CD14-positive monocyte (primary cell): ENCODE data around the gene UBE2E1. TPM values are rescaled to one million over a fixed set of nuclear protein-coding genes. Genes with fewer than 3 reads are reported as not detected.
A peak's percentile ranks its signal among the peaks of the same experiment; 100 is the strongest.

Experiments used
- DNase-seq, 3 donors: peaks; one replicate each; pipeline ENCODE4 v3.0.0-alpha.2; 2011 to 2022
- H2AFZ ChIP-seq: 2 replicates; pipeline ENCODE4 v1.6.0; 2012; ENCODE audit warnings: mild to moderate bottlenecking, low read depth, low read length, inconsistent platforms; ENCODE audit not compliant: insufficient read depth, poor library complexity, severe bottlenecking
- H3K27ac ChIP-seq, 2 donors: 1 replicate in 1 of 2; 2 replicates in 1 of 2; pipeline ENCODE4 v1.5.1; 2012 to 2013; ENCODE audit warnings: low read length in 2 of 2, control low read depth in 1 of 2, inconsistent platforms in 1 of 2, low read depth in 1 of 2, mild to moderate bottlenecking in 1 of 2
- H3K27me3 ChIP-seq, 2 donors: one replicate each; pipeline versions ENCODE4 v1.6.0 to v1.6.1; 2011 to 2013; ENCODE audit warnings: low read length in 2 of 2; ENCODE audit not compliant: control insufficient read depth in 2 of 2, insufficient read depth in 2 of 2
- H3K36me3 ChIP-seq, 2 donors: replicated peaks in 1 of 2; 1 replicate in 1 of 2; 2 replicates in 1 of 2; pipeline versions ENCODE4 v1.5.1 to v1.6.1; 2012 to 2013; ENCODE audit warnings: low read length in 2 of 2, control low read depth in 1 of 2, inconsistent platforms in 1 of 2, mild to moderate bottlenecking in 1 of 2; ENCODE audit not compliant: insufficient read depth in 2 of 2, control insufficient read depth in 1 of 2
- H3K4me1 ChIP-seq, 2 donors: 1 replicate in 1 of 2; 2 replicates in 1 of 2; pipeline versions ENCODE4 v1.5.1 to v1.6.1; 2012 to 2013; ENCODE audit warnings: low read length in 2 of 2, control low read depth in 1 of 2, inconsistent platforms in 1 of 2, mild to moderate bottlenecking in 1 of 2, moderate library complexity in 1 of 2; ENCODE audit not compliant: insufficient read depth in 2 of 2, control insufficient read depth in 1 of 2
- H3K4me2 ChIP-seq: replicated peaks from 2 replicates; pipeline ENCODE3; 2012; ENCODE audit warnings: low read length, moderate library complexity, mild to moderate bottlenecking; ENCODE audit not compliant: poor library complexity, severe bottlenecking; ENCODE audit errors: extremely low read depth
- H3K4me3 ChIP-seq, 3 experiments: fragments of 200-600 bp in 1 of 3; sonication (generic) in 1 of 3; replicated peaks in 1 of 3; 1 replicate in 2 of 3; 2 replicates in 1 of 3; pipeline ENCODE4 v1.5.1; 2011 to 2013; ENCODE audit warnings: low read length in 3 of 3, mild to moderate bottlenecking in 3 of 3, control low read depth in 2 of 3, low read depth in 2 of 3, inconsistent platforms in 1 of 3, moderate library complexity in 1 of 3
- H3K79me2 ChIP-seq: 2 replicates; pipeline ENCODE4 v1.6.0; 2012; ENCODE audit warnings: mild to moderate bottlenecking, control low read depth, inconsistent platforms, low read length, moderate library complexity; ENCODE audit not compliant: insufficient read depth
- H3K9ac ChIP-seq: 2 replicates; pipeline ENCODE4 v1.6.0; 2017; ENCODE audit warnings: low read length, mild to moderate bottlenecking; ENCODE audit not compliant: insufficient read depth, poor library complexity, severe bottlenecking
- H3K9me3 ChIP-seq, 2 donors: replicated peaks in 1 of 2; 1 replicate in 1 of 2; 2 replicates in 1 of 2; pipeline versions ENCODE4 v1.5.1 to v1.6.1; 2012 to 2013; ENCODE audit warnings: low read length in 2 of 2, control low read depth in 1 of 2; ENCODE audit not compliant: control insufficient read depth in 1 of 2, insufficient read depth in 1 of 2
- H4K20me1 ChIP-seq: 2 replicates; pipeline ENCODE4 v1.6.0; 2012; ENCODE audit warnings: mild to moderate bottlenecking, low read length, control low read depth, moderate library complexity; ENCODE audit not compliant: insufficient read depth
- H3K27ac Mint-ChIP-seq, 7 donors: one replicate each; pipeline ENCODE4 v1.8.0; 2020; ENCODE audit warnings: mild to moderate bottlenecking in 7 of 7, mixed read lengths in 7 of 7, moderate library complexity in 6 of 7, inconsistent platforms in 2 of 7
- H3K27me3 Mint-ChIP-seq, 3 donors: one replicate each; pipeline ENCODE4 v1.8.0; 2021 to 2022; ENCODE audit warnings: low read depth in 3 of 3, mild to moderate bottlenecking in 3 of 3, mixed read lengths in 3 of 3, moderate library complexity in 3 of 3, inconsistent platforms in 1 of 3
- H3K36me3 Mint-ChIP-seq, 2 donors: one replicate each; pipeline ENCODE4 v1.8.0; 2020; ENCODE audit warnings: mixed read lengths in 2 of 2, inconsistent platforms in 1 of 2, mild to moderate bottlenecking in 1 of 2
- H3K4me1 Mint-ChIP-seq: one replicate; pipeline ENCODE4 v1.8.0; 2020; ENCODE audit warnings: mild to moderate bottlenecking, mixed read lengths
- H3K4me3 Mint-ChIP-seq, 2 donors: one replicate each; pipeline ENCODE4 v1.8.0; 2020; ENCODE audit warnings: mild to moderate bottlenecking in 2 of 2, mixed read lengths in 2 of 2, moderate library complexity in 1 of 2
- H3K9me3 Mint-ChIP-seq, 7 donors: one replicate each; pipeline ENCODE4 v1.8.0; 2020 to 2022; ENCODE audit warnings: mixed read lengths in 7 of 7, mild to moderate bottlenecking in 6 of 7, moderate library complexity in 6 of 7, inconsistent platforms in 2 of 7
- CTCF ChIP-seq: fragments of 200-600 bp; IDR thresholded peaks from one replicate; pipeline ENCODE4 v1.8.0; 2022; ENCODE audit warnings: antibody characterized with exemption, mild to moderate bottlenecking
- WGBS: methylation state at CpG from one replicate; pipeline ENCODE4 v1.1.5; 2013; ENCODE audit warnings: missing lambda C conversion rate; ENCODE audit not compliant: insufficient coverage; 5-methylcytosine and 5-hydroxymethylcytosine counted together
- intact Hi-C, 2 donors: fragments of 100-400 bp; cut with micrococcal nuclease; formaldehyde crosslinking; loops; one replicate each; pipeline versions ENCODE4 v1.15.0 to v1.15.1; 2023
- polyA plus RNA-seq, 3 donors: library from polyadenylated mRNA; depleted of rRNA in 1 of 3; unstranded in 2 of 3; stranded (reverse) in 1 of 3; fragments of 300-500 nt in 2 of 3; fragments of >200 nt in 1 of 3; fragmentation: Illumina TruSeq in 2 of 3; gene quantifications; 1 replicate in 2 of 3; 2 replicates in 1 of 3; pipeline ENCODE4 v1.2.3, GENCODE V29; 2012 to 2021

Gene UBE2E1
- polyA plus RNA-seq, 3 donors, result 31.3 to 60.2 (median 34.6) TPM

GRCh38 chr3:23863060-23863459 is 57.3 kb downstream of the UBE2E1 start:
- Histone ChIP-seq H3K27me3 (no peaks in the 10 kb centered on the region), H3K4me2 (no peak overlapping the region), H4K20me1 (peaks cover 99% of the 10 kb centered on the region), H2AFZ (no peak overlapping the region), H3K4me3 (no peak overlapping the region), H3K9ac (no peak overlapping the region), H3K36me3 (peaks cover 0 to 14% of the 10 kb centered on the region in 2 donors), H3K9me3 (no peaks in the 10 kb centered on the region), H3K79me2 (peaks cover 74% of the 10 kb centered on the region), H3K4me1 (peaks cover 6 to 16% of the 10 kb centered on the region in 2 donors), H3K27ac (no peak overlapping the region)
- Mint-ChIP-seq H3K9me3 (no peaks in the 10 kb centered on the region), H3K27ac (peak overlapping the region in 1 of 7 donors; percentile 27), H3K27me3 (no peaks in the 10 kb centered on the region), H3K4me1 (peaks cover 29% of the 10 kb centered on the region), H3K36me3 (peaks cover 30 to 32% of the 10 kb centered on the region in 2 donors), H3K4me3 (no peak overlapping the region)
- DNase-seq, result no peak
- intact Hi-C loops, result no loop called here
- WGBS, result no CpG with 5 or more reads among the region's 1 CpG
- TF ChIP-seq CTCF, result no peak

- Mint-ChIP-seq H3K36me3 (peaks cover 28 to 31% of the 10 kb centered on the region in 2 donors), H3K27me3 (no peaks in the 10 kb centered on the region), H3K4me3 (no peak overlapping the region), H3K4me1 (peaks cover 17% of the 10 kb centered on the region), H3K9me3 (peaks cover 0 to 2% (median 0%) of the 10 kb centered on the region in 7 donors), H3K27ac (peak overlapping the region in 4 of 7 donors; percentile 3 to 41 (median 10))
- WGBS, result no CpG with 5 or more reads among the region's 1 CpG
- Histone ChIP-seq H4K20me1 (peaks cover 97% of the 10 kb centered on the region), H3K36me3 (peaks cover 0 to 14% of the 10 kb centered on the region in 2 donors), H3K27me3 (no peaks in the 10 kb centered on the region), H2AFZ (no peak overlapping the region), H3K4me1 (peaks cover 0 to 6% of the 10 kb centered on the region in 2 donors), H3K4me3 (no peak overlapping the region), H3K9ac (no peak overlapping the region), H3K27ac (no peak overlapping the region), H3K4me2 (no peak overlapping the region), H3K9me3 (no peaks in the 10 kb centered on the region), H3K79me2 (peaks cover 72% of the 10 kb centered on the region)
- TF ChIP-seq CTCF, result no peak
- DNase-seq, result no peak
- intact Hi-C loops, result no loop called here
Observed at GRCh38 chr3:23864931-23865330, 59.2 kb downstream of the UBE2E1 start.
